Measurements from ENCODE around the gene TCF4. TPM values are rescaled to one million over a fixed set of nuclear protein-coding genes. Genes with fewer than 3 reads are reported as not detected.

The TCF4 gene
- total RNA-seq, 1 donor from 2014 or later: 15.7 TPM

DNA sequence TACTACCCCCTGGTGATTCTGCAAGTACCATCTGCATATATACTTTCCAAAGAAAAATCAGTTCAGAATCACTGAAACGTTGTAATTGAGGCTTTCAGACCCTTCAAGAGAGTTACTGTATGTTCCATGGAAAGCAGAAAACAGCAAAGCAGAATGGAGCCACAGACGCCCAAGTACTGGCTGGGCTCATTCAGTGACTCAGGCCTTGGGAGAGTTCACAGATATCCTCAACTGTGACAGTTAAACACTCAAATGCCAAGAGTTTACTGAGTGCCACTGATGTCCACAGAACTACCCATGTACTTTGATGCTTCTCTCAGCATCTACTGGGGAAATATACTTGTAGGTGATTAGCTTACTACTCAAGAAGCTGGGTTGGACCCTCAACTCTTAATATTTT is 303.4 kb downstream of the TCF4 start:
- TF ChIP-seq, protein P1, sequence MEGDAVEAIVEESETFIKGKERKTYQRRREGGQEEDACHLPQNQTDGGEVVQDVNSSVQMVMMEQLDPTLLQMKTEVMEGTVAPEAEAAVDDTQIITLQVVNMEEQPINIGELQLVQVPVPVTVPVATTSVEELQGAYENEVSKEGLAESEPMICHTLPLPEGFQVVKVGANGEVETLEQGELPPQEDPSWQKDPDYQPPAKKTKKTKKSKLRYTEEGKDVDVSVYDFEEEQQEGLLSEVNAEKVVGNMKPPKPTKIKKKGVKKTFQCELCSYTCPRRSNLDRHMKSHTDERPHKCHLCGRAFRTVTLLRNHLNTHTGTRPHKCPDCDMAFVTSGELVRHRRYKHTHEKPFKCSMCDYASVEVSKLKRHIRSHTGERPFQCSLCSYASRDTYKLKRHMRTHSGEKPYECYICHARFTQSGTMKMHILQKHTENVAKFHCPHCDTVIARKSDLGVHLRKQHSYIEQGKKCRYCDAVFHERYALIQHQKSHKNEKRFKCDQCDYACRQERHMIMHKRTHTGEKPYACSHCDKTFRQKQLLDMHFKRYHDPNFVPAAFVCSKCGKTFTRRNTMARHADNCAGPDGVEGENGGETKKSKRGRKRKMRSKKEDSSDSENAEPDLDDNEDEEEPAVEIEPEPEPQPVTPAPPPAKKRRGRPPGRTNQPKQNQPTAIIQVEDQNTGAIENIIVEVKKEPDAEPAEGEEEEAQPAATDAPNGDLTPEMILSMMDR (IDR thresholded peaks at IDR 0.05; ENCODE audit: insufficient read depth, low read length, poor library complexity, severe bottlenecking): no peak
- no peak for DNase-seq (ENCODE audit: low read depth)

GRCh38 chr18:55283309-55283708 is 304.7 kb downstream of the TCF4 start:
- no peak for DNase-seq (ENCODE audit: low read depth)
- no peaks in the 10 kb centered on the region for H3K27me3 ChIP-seq (ENCODE audit: control insufficient read depth, insufficient read depth, low read length)
- no peaks in the 10 kb centered on the region for H3K36me3 ChIP-seq (ENCODE audit: control insufficient read depth, insufficient read depth, low read length)
- no peak overlapping the region for H3K4me3 ChIP-seq (ENCODE audit: low read depth, low read length)
- TF ChIP-seq, protein P1 (IDR thresholded peaks at IDR 0.05; ENCODE audit: insufficient read depth, low read length, poor library complexity, severe bottlenecking): no peak

More for the DNA sequence above, 303.4 kb downstream of the TCF4 start:
- H3K4me3 ChIP-seq (ENCODE audit: low read depth, low read length): no peak overlapping the region
- no peaks in the 10 kb centered on the region for H3K27me3 ChIP-seq (ENCODE audit: control insufficient read depth, insufficient read depth, low read length)
- no peaks in the 10 kb centered on the region for H3K36me3 ChIP-seq (ENCODE audit: control insufficient read depth, insufficient read depth, low read length)

- no peaks in the 10 kb centered on the region for H3K36me3 ChIP-seq (ENCODE audit: control insufficient read depth, insufficient read depth, low read length)
- DNase-seq (ENCODE audit: low read depth): no peak
- H3K27me3 ChIP-seq (ENCODE audit: control insufficient read depth, insufficient read depth, low read length): no peaks in the 10 kb centered on the region
- TF ChIP-seq, protein P1 (IDR thresholded peaks at IDR 0.05; ENCODE audit: insufficient read depth, low read length, poor library complexity, severe bottlenecking): no peak
- no peak overlapping the region for H3K4me3 ChIP-seq (ENCODE audit: low read depth, low read length)
These were observed 307.5 kb downstream of the TCF4 start for GRCh38 chr18:55280503-55280902.

GRCh38 chr18:55275039-55275901 is 312.7 kb downstream of the TCF4 start:
- no peak overlapping the region for H3K4me3 ChIP-seq (ENCODE audit: low read depth, low read length)
- no peak for DNase-seq (ENCODE audit: low read depth)
- TF ChIP-seq, protein P1 (IDR thresholded peaks at IDR 0.05; ENCODE audit: insufficient read depth, low read length, poor library complexity, severe bottlenecking): peak; percentile 9
- no peaks in the 10 kb centered on the region for H3K36me3 ChIP-seq (ENCODE audit: control insufficient read depth, insufficient read depth, low read length)
- no peaks in the 10 kb centered on the region for H3K27me3 ChIP-seq (ENCODE audit: control insufficient read depth, insufficient read depth, low read length)

DNA sequence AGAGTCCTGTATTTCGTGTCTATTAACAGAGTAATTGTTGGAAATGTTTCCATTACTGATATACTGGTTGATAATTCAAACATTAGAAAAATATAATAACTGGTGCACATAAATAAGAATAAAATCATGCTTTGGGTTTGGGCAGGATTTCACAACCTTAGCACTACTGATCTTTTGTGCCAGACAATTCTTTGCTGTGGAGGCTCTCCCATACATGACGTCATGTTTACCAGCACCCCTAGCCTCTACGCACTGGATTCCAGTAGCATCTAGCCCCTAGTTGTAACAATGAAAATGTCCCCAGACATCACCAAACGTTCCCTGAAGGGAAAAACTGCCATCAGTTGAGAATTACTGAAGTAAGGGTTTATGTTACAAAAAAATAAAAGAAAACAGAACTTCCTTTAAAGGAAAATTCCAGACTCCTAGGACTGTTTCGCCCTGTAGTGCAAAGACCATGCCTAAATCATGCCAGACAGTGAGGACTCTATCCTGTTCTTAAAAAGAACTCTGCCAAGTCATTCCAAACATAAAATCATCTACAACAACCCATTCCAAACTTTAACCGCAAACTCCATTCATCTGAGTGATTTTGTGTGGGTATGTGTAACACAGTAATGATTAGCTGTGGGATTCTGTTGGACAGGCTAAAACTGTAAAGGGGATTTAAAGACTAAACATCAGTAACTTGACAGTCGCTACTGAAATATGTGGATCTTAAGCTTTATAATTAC is 315.3 kb downstream of the TCF4 start:
- Histone ChIP-seq H3K4me3 (ENCODE audit: low read depth, low read length) (no peak overlapping the region), H3K27me3 (ENCODE audit: control insufficient read depth, insufficient read depth, low read length) (no peaks in the 10 kb centered on the region), H3K36me3 (ENCODE audit: control insufficient read depth, insufficient read depth, low read length) (no peaks in the 10 kb centered on the region)
- DNase-seq (ENCODE audit: low read depth): no peak
- TF ChIP-seq, protein P1 (IDR thresholded peaks at IDR 0.05; ENCODE audit: insufficient read depth, low read length, poor library complexity, severe bottlenecking): no peak

Measured in kidney epithelial cell (primary cell).